HepG2 (cell line): Measurements from ENCODE around the gene CDC23. TPM values are rescaled to one million over a fixed set of nuclear protein-coding genes. Genes with fewer than 3 reads are reported as not detected.

Experiments
- ATAC-seq: fragments of 200-7000 bp; cut with Tn5 transposase; 3 replicates; pipeline ENCODE4 v1.9.1; 2020; ENCODE audit warnings: mild to moderate bottlenecking, moderate library complexity
- BruUV-seq: library from RNA; stranded (reverse); fragments of 400-500 nt; replicated peaks from 2 replicates; lab custom pipeline; 2021; lab: Mats Ljungman, UMichigan
- CTCF ChIA-PET: fragments of 300-600 bp; formaldehyde crosslinking; extraction: SDS; loops from one replicate; lab custom pipeline; 2021; ENCODE audit warnings: low total read pairs, inconsistent platforms, low intra/inter-chr PET ratio; lab: Yijun Ruan, JAX
- POLR2A ChIA-PET: fragments of 350-600 bp; sonication (Branson Sonifier 250); formaldehyde crosslinking; loops from one replicate; lab custom pipeline; 2020; ENCODE audit warnings: antibody characterized with exemption, inconsistent platforms; lab: Yijun Ruan, JAX
- DNase-seq: peaks from one replicate; pipeline ENCODE4 v3.0.0-alpha.2; 2015; ENCODE audit warnings: low spot score
- FAIRE-seq: peaks from 3 replicates; lab custom pipeline; 2011; peaks lifted over from hg19 to GRCh38; lab: Jason Lieb, UNC
- H2AFZ ChIP-seq: one replicate; pipeline ENCODE4 v1.6.1; 2011; ENCODE audit warnings: low read length, inconsistent platforms
- H3K27ac ChIP-seq: fragments of 300-600 bp; 3 replicates; pipeline ENCODE4 v1.8.0; 2011; ENCODE audit warnings: mixed run types, mild to moderate bottlenecking, mixed read lengths, low read length, inconsistent platforms; ENCODE audit not compliant: insufficient read depth; ENCODE audit errors: extremely low read length
- H3K27me3 ChIP-seq, 2 experiments: fragments of 200-600 bp in 1 of 2; 2 replicates in 1 of 2; 3 replicates in 1 of 2; pipeline versions ENCODE4 v1.6.0 to v1.8.0; 2011; ENCODE audit warnings: low read length in 2 of 2, mild to moderate bottlenecking in 2 of 2, moderate library complexity in 2 of 2, inconsistent platforms in 1 of 2; ENCODE audit not compliant: insufficient read depth in 2 of 2, control insufficient read depth in 1 of 2
- H3K36me3 ChIP-seq, 2 experiments: fragments of 200-600 bp in 1 of 2; replicated peaks in 1 of 2; 2 replicates in 1 of 2; 3 replicates in 1 of 2; pipeline versions ENCODE4 v1.5.1 to v1.8.0; 2011; ENCODE audit warnings: low read length in 2 of 2, inconsistent platforms in 1 of 2; ENCODE audit not compliant: insufficient read depth in 2 of 2, control insufficient read depth in 1 of 2
- H3K4me1 ChIP-seq: 2 replicates; pipeline ENCODE4 v1.5.1; 2012; ENCODE audit warnings: low read length, inconsistent platforms; ENCODE audit not compliant: insufficient read depth
- H3K4me2 ChIP-seq: 2 replicates; pipeline ENCODE4 v1.6.0; 2011; ENCODE audit warnings: low read depth, low read length, inconsistent platforms
- H3K4me3 ChIP-seq, 3 experiments: fragments of 200-600 bp in 1 of 3; sonication (generic), shearing (Covaris generic) in 1 of 3; replicated peaks in 1 of 3; 2 replicates each; pipeline ENCODE4 v1.5.1; 2011 to 2016; ENCODE audit warnings: low read length in 3 of 3, inconsistent platforms in 2 of 3, low read depth in 2 of 3, mild to moderate bottlenecking in 2 of 3, control low read depth in 1 of 3, mixed read lengths in 1 of 3; ENCODE audit not compliant: insufficient read depth in 1 of 3
- H3K79me2 ChIP-seq: one replicate; pipeline ENCODE4 v1.6.1; 2011; ENCODE audit warnings: low read length, inconsistent platforms; ENCODE audit not compliant: insufficient read depth
- H3K9ac ChIP-seq: 2 replicates; pipeline ENCODE4 v1.6.0; 2011; ENCODE audit warnings: mild to moderate bottlenecking, low read depth, low read length, inconsistent platforms; ENCODE audit not compliant: insufficient read depth
- H3K9me3 ChIP-seq: 2 replicates; pipeline ENCODE4 v1.5.1; 2012; ENCODE audit warnings: mild to moderate bottlenecking, low read length
- H4K20me1 ChIP-seq: 2 replicates; pipeline ENCODE4 v1.6.0; 2011; ENCODE audit warnings: inconsistent platforms, mild to moderate bottlenecking, low read length, moderate library complexity; ENCODE audit not compliant: insufficient read depth
- ARNTL ChIP-seq: sonication (generic); formaldehyde crosslinking; IDR thresholded peaks from 2 replicates; pipeline ENCODE4 v1.4.0; 2020; ENCODE audit warnings: mild to moderate bottlenecking, missing genetic modification reagents
- CTCF ChIP-seq: sonication (generic); formaldehyde crosslinking; IDR thresholded peaks from 2 replicates; pipeline ENCODE4 v1.5.0; 2020; ENCODE audit warnings: mild to moderate bottlenecking, missing genetic modification reagents, moderate library complexity
- IRF9 ChIP-seq: sonication (generic); formaldehyde crosslinking; IDR thresholded peaks from 2 replicates; pipeline ENCODE4 v1.8.0; 2022; ENCODE audit warnings: missing genetic modification reagents, mild to moderate bottlenecking, borderline replicate concordance
- KDM3A ChIP-seq: IDR thresholded peaks from 2 replicates; pipeline ENCODE4 v1.6.1; 2018; ENCODE audit warnings: low read depth, missing compliant biosample characterization
- NFIC ChIP-seq: IDR thresholded peaks from 2 replicates; pipeline ENCODE4 v1.6.1; 2012; ENCODE audit warnings: mild to moderate bottlenecking, low read length, inconsistent platforms
- SALL1 ChIP-seq: sonication (generic); formaldehyde crosslinking; IDR thresholded peaks from 2 replicates; pipeline ENCODE4 v1.8.0; 2022; ENCODE audit warnings: mild to moderate bottlenecking, missing genetic modification reagents
- SNAPC2 ChIP-seq: sonication (generic); formaldehyde crosslinking; IDR thresholded peaks from 2 replicates; pipeline ENCODE4 v1.8.1; 2022; ENCODE audit warnings: mild to moderate bottlenecking, missing genetic modification reagents
- SPEN ChIP-seq: sonication (generic); formaldehyde crosslinking; IDR thresholded peaks from 2 replicates; pipeline ENCODE4 v1.5.1; 2020; ENCODE audit warnings: low read depth, mild to moderate bottlenecking, missing genetic modification reagents
- THAP8 ChIP-seq: sonication (generic); formaldehyde crosslinking; IDR thresholded peaks from 2 replicates; pipeline ENCODE4 v1.5.1; 2020; ENCODE audit warnings: missing genetic modification reagents, mild to moderate bottlenecking, borderline replicate concordance
- ZNF253 ChIP-seq: sonication (generic); formaldehyde crosslinking; IDR thresholded peaks from 2 replicates; pipeline ENCODE4 v1.8.0; 2022; ENCODE audit warnings: mild to moderate bottlenecking, missing genetic modification reagents, borderline replicate concordance
- ZNF280B ChIP-seq: sonication (generic); formaldehyde crosslinking; IDR thresholded peaks from 2 replicates; pipeline ENCODE4 v1.5.0; 2020; ENCODE audit warnings: missing genetic modification reagents, mild to moderate bottlenecking, borderline replicate concordance
- ZNF331 ChIP-seq: sonication (generic); formaldehyde crosslinking; IDR thresholded peaks from 2 replicates; pipeline ENCODE4 v1.4.0; 2020; ENCODE audit warnings: missing genetic modification reagents
- ZNF557 ChIP-seq: sonication (generic); formaldehyde crosslinking; IDR thresholded peaks from 2 replicates; pipeline ENCODE4 v1.4.0; 2020; ENCODE audit warnings: missing genetic modification reagents
- ZNF567 ChIP-seq: sonication (generic); formaldehyde crosslinking; IDR thresholded peaks from 2 replicates; pipeline ENCODE4 v1.8.1; 2023; ENCODE audit warnings: mild to moderate bottlenecking, missing genetic modification reagents, borderline replicate concordance
- ZNF878 ChIP-seq: sonication (generic); formaldehyde crosslinking; IDR thresholded peaks from 2 replicates; pipeline ENCODE4 v1.8.1; 2023; ENCODE audit warnings: mild to moderate bottlenecking, missing genetic modification reagents, moderate library complexity
- WGBS: methylation state at CpG from one replicate; pipeline ENCODE4 v1.1.6; 2017; ENCODE audit warnings: low lambda C conversion rate; 5-methylcytosine and 5-hydroxymethylcytosine counted together
- in situ Hi-C: cut with HindIII; loops from 2 replicates; pipeline ENCODE4 v1.10.0; 2017; ENCODE audit warnings: low pct_unique_long_range_greater_than_20kb; ENCODE audit not compliant: extremely low pct_ligation_motif_present
- intact Hi-C: fragments of 100-400 bp; cut with micrococcal nuclease; formaldehyde crosslinking; loops from one replicate; pipeline ENCODE4 v1.10.0; 2022; ENCODE audit not compliant: unreplicated experiment
- polyA plus RNA-seq, 8 experiments: library from polyadenylated mRNA; depleted of rRNA in 3 of 8; stranded (reverse) in 7 of 8; unstranded in 1 of 8; fragments of >200 nt; fragmentation: Illumina TruSeq in 4 of 8; extraction: Trizol in 4 of 8; gene quantifications; 2 replicates each; pipeline versions ENCODE4 v1.2.1 to v1.2.3, GENCODE V29; 2011 to 2016; ENCODE audit warnings: low read depth in 4 of 8, missing spikeins in 1 of 8, mixed read lengths in 1 of 8; ENCODE audit not compliant: insufficient read depth in 1 of 8
- total RNA-seq, 5 experiments: library from RNA; depleted of rRNA; stranded (reverse); fragments of >200 nt; fragmentation: Illumina TruSeq; extraction: Trizol; gene quantifications; 2 replicates each; pipeline ENCODE4 v1.2.3, GENCODE V29; 2016; ENCODE audit warnings: low read depth in 1 of 5

Gene CDC23
- total and polyA plus RNA-seq, 2 of the 13 experiments (the other 11 are each of a cell fraction or from before 2014, with no cell fraction given), result 38.3 to 47.7 TPM

GRCh38 chr5:138179277-138179857 is 33.8 kb downstream of the CDC23 start (continued):
- TF ChIP-seq ZNF280B (CRISPR knock-in tag) (0 out of 2 replicates have a peak, but pooled peaks have one; percentile 8), CTCF (CRISPR knock-in tag) (no peak), KDM3A (no peak)

GRCh38 chr5:138178516-138179276 is 34.4 kb downstream of the CDC23 start, which contains the start of the genes BRD8 and KIF20A:
Gene BRD8 (minus strand): TSS chr5:138178630. CDS start chr5:138178614, 16 bp downstream.
Gene KIF20A (plus strand): TSS chr5:138179112. CDS start chr5:138179681, 569 bp downstream.
- Histone ChIP-seq H3K4me3 (peak within 1 kb of the TSS; percentile 80 to 92 (median 87)), H3K79me2 (peaks cover 38% of the 10 kb centered on the region), H4K20me1 (no peaks in the 10 kb centered on the region), H3K4me1 (peaks cover 36% of the 10 kb centered on the region), H3K9ac (peak within 1 kb of the TSS; percentile 89), H3K9me3 (no peaks in the 10 kb centered on the region), H2AFZ (peak within 1 kb of the TSS; percentile 100), H3K27ac (peak within 1 kb of the TSS; percentile 96), H3K36me3 (peaks cover 13 to 36% of the 10 kb centered on the region in 2 experiments), H3K27me3 (no peaks in the 10 kb centered on the region; a peak in 1 of 5 replicates), H3K4me2 (peak within 1 kb of the TSS; percentile 94)
- POLR2A ChIA-PET, result interaction anchor here (0.6 to 2.8 kb wide), 6 partner anchors 17 to 174 kb away, joined by 3 to 9 read pairs (median 5); partner anchors contain the start of genes CDC23, CDC25C, FAM53C and KDM3B
- CTCF ChIA-PET, result interaction anchor here (2.1 kb wide), 1 partner anchor 105 kb away, joined by 18 read pairs; no protein-coding TSS in a partner anchor
- intact Hi-C loops, result loop anchor here (1.0 to 5.0 kb wide), 2 partner anchors 35 to 174 kb away; partner anchors contain the start of genes CDC23 and KDM3B
- under 1% methylated on average over 28 of the region's 41 CpGs for WGBS
- in situ Hi-C loops, result loop anchor here (25.0 kb wide), 1 partner anchor 234 kb away; no protein-coding TSS in a partner anchor
- BruUV-seq, result no TSS peak
- ATAC-seq (peak; percentile 92), DNase-seq (peak; percentile 96), FAIRE-seq (peak; percentile 97)
- TF ChIP-seq ZNF878 (CRISPR knock-in tag) (peak; percentile 87; the same call in 1 of the 2 replicates), ZNF331 (CRISPR knock-in tag) (peak; percentile 67), IRF9 (CRISPR knock-in tag) (peak; percentile 67; the same call in 1 of the 2 replicates), ZNF557 (CRISPR knock-in tag) (peak; percentile 26; the same call in 1 of the 2 replicates), SALL1 (peak; percentile 11; the same call in 1 of the 2 replicates), ZNF253 (CRISPR knock-in tag) (no peak), SPEN (CRISPR knock-in tag) (peak; percentile 44; the same call in 1 of the 2 replicates), SNAPC2 (peak; percentile 59), ARNTL (0 out of 2 replicates have a peak, but pooled peaks have one; percentile 38), ZNF567 (CRISPR knock-in tag) (peak; percentile 42; the same call in 1 of the 2 replicates), THAP8 (CRISPR knock-in tag) (no peak), NFIC (0 out of 2 replicates have a peak, but pooled peaks have one; percentile 46)
